Neural progenitor cell (in vitro differentiated cells): ENCODE measurements around the gene RADIL.

ENCODE experiments used
- EZH2 ChIP-seq: fragments of 200-600 bp; sonication (generic); IDR thresholded peaks from 2 replicates; pipeline ENCODE4 v1.6.1; 2017; ENCODE audit warnings: antibody characterized with exemption, mild to moderate bottlenecking, moderate library complexity
- TF ChIP-seq, protein P1 (sequence below): fragments of 200-600 bp; sonication (generic); IDR thresholded peaks from 2 replicates; pipeline ENCODE4 v1.5.1; 2017; ENCODE audit warnings: antibody characterized with exemption, mild to moderate bottlenecking

DNA sequence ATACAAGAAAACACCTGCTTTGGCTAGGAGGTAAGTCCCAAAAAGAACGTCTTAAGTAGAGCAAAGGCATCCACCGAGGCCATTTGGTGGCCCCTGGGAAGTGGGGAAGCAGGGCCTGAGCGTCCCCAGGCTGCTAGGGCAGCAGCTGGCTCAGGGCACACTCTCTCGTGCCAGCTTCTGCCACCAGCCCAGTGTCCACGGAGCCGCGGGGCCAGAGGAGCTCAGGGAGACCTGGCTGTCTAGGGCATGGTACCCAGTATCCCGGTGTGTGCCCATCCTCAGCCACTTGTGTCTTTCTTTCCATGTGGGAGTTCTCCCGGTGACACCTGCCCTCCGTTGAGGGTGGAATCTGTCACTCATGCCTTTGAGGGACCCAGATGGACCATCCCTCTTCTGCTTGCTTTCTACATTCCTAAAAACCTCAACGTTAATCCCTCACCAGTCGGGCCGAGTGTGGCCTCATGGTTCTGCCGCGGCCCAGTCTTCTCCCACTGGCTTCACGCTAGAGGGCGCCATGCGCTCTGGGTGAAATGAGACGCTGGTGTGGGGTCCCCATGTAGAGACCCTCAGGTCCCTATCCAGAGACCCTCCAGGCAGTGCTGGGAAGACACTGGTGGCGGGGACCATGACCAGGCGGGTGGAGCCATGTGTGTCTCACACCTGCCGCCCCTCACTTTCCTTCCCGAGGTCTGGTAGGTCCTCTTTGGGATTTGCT, 117.6 kb downstream of the RADIL start:
- TF ChIP-seq EZH2: no peak
- TF ChIP-seq, protein P1, sequence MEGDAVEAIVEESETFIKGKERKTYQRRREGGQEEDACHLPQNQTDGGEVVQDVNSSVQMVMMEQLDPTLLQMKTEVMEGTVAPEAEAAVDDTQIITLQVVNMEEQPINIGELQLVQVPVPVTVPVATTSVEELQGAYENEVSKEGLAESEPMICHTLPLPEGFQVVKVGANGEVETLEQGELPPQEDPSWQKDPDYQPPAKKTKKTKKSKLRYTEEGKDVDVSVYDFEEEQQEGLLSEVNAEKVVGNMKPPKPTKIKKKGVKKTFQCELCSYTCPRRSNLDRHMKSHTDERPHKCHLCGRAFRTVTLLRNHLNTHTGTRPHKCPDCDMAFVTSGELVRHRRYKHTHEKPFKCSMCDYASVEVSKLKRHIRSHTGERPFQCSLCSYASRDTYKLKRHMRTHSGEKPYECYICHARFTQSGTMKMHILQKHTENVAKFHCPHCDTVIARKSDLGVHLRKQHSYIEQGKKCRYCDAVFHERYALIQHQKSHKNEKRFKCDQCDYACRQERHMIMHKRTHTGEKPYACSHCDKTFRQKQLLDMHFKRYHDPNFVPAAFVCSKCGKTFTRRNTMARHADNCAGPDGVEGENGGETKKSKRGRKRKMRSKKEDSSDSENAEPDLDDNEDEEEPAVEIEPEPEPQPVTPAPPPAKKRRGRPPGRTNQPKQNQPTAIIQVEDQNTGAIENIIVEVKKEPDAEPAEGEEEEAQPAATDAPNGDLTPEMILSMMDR: peak; percentile 54
